Sciatic nerve (tissue), 2 donors: ENCODE measurements around the gene SCO1. TPM values are rescaled to one million over a fixed set of nuclear protein-coding genes. Genes with fewer than 3 reads are reported as not detected.

Experiments
- ATAC-seq: fragments of 200-7000 bp; cut with Tn5 transposase; one replicate; pipeline ENCODE4 v1.9.1; 2020; ENCODE audit warnings: mild to moderate bottlenecking, moderate library complexity
- DNase-seq: peaks from one replicate; pipeline ENCODE4 v3.0.0-alpha.2; 2020; ENCODE audit warnings: low spot score
- intact Hi-C: fragments of 100-400 bp; cut with DNase I; formaldehyde crosslinking; loops from one replicate; pipeline ENCODE4 v1.14.2; 2022
- total RNA-seq: library from RNA; stranded (reverse); fragmentation: NEBNext Ultra II Directional; extraction: Animal tissue kit (Norgen Biotek cat#: 25700); gene quantifications from one replicate; pipeline ENCODE4 v1.2.1, GENCODE V29; 2021
- donor health status: DM: no; HTN: no; CAD: no.
- donor health status: DM: no; HTN: no; CAD: no.

The SCO1 gene
- total RNA-seq, 1 donor from 2014 or later: 17.7 TPM

GRCh38 chr17:10628756-10629155, 68.6 kb downstream of the SCO1 start:
- no peak for ATAC-seq
- no peak for DNase-seq
- intact Hi-C loops: no loop called here

- DNase-seq (no peak), ATAC-seq (no peak)
- intact Hi-C loops: no loop called here
These were observed 70.9 kb downstream of the SCO1 start for GRCh38 chr17:10626390-10626789.

- intact Hi-C loops: no loop called here
These were observed 72.4 kb downstream of the SCO1 start for GRCh38 chr17:10624969-10625368.

GRCh38 chr17:10623737-10624338, 73.5 kb downstream of the SCO1 start:
- no peak for ATAC-seq
- DNase-seq: no peak
- intact Hi-C loops: no loop called here

More at GRCh38 chr17:10624969-10625368, 72.4 kb downstream of the SCO1 start:
- DNase-seq (no peak), ATAC-seq (no peak)

- ATAC-seq: no peak
- no peak for DNase-seq
- intact Hi-C loops: no loop called here
These were observed 74.5 kb downstream of the SCO1 start for GRCh38 chr17:10622617-10623485.

Other genes with a start within 250 kb of the SCO1 start
- gene MYH4, start 228.0 kb downstream of the SCO1 start, total RNA-seq: not detected
- gene MYH1, start 179.0 kb downstream of the SCO1 start, total RNA-seq: not detected
- not detected for gene MYH2, start 147.9 kb downstream of the SCO1 start, total RNA-seq
- gene MYH3, start 40.2 kb downstream of the SCO1 start, total RNA-seq: 4.3 TPM
- 10.3 TPM for gene ADPRM, start 61 bp upstream of the SCO1 start, total RNA-seq
- gene TMEM220, start 32.5 kb upstream of the SCO1 start, total RNA-seq: 10.3 TPM
- gene TMEM238L, start 106.6 kb upstream of the SCO1 start, total RNA-seq: not detected
- gene PIRT, start 140.6 kb upstream of the SCO1 start, total RNA-seq: not detected